Measurements from ENCODE around the gene AUTS2. TPM values are rescaled to one million over a fixed set of nuclear protein-coding genes. Genes with fewer than 3 reads are reported as not detected.

Gene AUTS2
- total RNA-seq, 1 experiment from 2014 or later = 42.1 TPM

DNA sequence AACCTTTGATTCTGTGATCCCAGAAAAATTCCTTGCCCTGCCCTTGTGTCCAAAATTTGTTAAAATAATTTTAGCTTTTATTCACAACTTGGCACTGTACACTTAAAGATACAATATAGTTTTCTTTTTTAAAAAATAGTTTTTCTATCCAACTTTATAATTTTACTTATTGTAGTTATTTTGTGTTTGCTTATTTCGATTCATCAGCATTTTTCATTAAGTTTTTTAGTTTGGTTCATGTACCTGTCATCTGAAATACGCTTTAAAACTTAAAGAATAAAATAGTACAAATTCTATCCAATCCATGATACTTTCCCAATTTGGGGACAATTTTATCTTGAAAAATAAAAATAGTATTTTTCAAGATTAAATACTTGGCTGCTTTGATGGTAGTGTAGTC is 514.8 kb downstream of the AUTS2 start:
- DNase-seq (ENCODE audit: low spot score) = no peak
- TF ChIP-seq, protein P1, sequence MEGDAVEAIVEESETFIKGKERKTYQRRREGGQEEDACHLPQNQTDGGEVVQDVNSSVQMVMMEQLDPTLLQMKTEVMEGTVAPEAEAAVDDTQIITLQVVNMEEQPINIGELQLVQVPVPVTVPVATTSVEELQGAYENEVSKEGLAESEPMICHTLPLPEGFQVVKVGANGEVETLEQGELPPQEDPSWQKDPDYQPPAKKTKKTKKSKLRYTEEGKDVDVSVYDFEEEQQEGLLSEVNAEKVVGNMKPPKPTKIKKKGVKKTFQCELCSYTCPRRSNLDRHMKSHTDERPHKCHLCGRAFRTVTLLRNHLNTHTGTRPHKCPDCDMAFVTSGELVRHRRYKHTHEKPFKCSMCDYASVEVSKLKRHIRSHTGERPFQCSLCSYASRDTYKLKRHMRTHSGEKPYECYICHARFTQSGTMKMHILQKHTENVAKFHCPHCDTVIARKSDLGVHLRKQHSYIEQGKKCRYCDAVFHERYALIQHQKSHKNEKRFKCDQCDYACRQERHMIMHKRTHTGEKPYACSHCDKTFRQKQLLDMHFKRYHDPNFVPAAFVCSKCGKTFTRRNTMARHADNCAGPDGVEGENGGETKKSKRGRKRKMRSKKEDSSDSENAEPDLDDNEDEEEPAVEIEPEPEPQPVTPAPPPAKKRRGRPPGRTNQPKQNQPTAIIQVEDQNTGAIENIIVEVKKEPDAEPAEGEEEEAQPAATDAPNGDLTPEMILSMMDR (conservative IDR thresholded peaks at IDR 0.05; ENCODE audit: low read depth, low read length) = no peak
- no peak for TF ChIP-seq EZH2 (IDR thresholded peaks at IDR 0.05; ENCODE audit: borderline replicate concordance, low read depth, low read length, poor library complexity, severe bottlenecking)
- intact Hi-C loops (cut with micrococcal nuclease; ENCODE audit: unreplicated experiment) = no loop called here
- H3K27me3 ChIP-seq (replicated peaks; ENCODE audit: insufficient read depth, low read depth, low read length, poor library complexity) = peaks cover 18% of the 10 kb centered on the region
- no TSS peak for BruUV-seq (replicated peaks)
- no peaks in the 10 kb centered on the region for H3K9me3 ChIP-seq (ENCODE audit: low read depth, low read length, poor library complexity, severe bottlenecking)
- no peaks in the 10 kb centered on the region for H3K36me3 ChIP-seq (ENCODE audit: insufficient read depth, low read length, poor library complexity, severe bottlenecking)
- POLR2A ChIA-PET (ENCODE audit: low non-redundant PET) = no interaction called here
- no peak overlapping the region for H3K27ac ChIP-seq (ENCODE audit: low read depth, low read length, poor library complexity, severe bottlenecking)
- CTCF ChIA-PET = no interaction called here
- H3K4me3 ChIP-seq (ENCODE audit: low read depth, low read length, poor library complexity, severe bottlenecking) = no peak overlapping the region
- H3K4me1 ChIP-seq (ENCODE audit: insufficient read depth, low read length, poor library complexity, severe bottlenecking) = no peaks in the 10 kb centered on the region

DNA sequence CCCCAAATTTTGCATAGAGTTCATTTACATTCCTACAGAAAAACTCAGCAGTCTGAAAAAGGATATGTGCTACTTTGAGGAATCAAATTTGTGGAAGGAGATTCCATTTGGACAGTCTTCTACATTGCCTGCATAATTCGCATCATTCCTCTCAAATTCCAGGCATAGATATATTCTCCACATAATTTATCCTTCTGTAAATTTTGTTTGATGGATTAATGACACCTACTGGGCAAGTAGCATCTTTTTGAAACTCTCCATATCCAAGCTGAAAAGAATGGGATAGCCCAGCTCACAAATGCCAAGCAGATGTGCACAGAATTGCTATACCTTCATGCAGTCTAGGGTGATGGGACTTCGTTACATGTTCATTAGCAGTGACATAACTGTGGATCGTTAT is 515.3 kb downstream of the AUTS2 start:
- CTCF ChIA-PET = no interaction called here
- H3K27me3 ChIP-seq (replicated peaks; ENCODE audit: insufficient read depth, low read depth, low read length, poor library complexity) = peaks cover 18% of the 10 kb centered on the region
- H3K27ac ChIP-seq (ENCODE audit: low read depth, low read length, poor library complexity, severe bottlenecking) = no peak overlapping the region
- H3K9me3 ChIP-seq (ENCODE audit: low read depth, low read length, poor library complexity, severe bottlenecking) = no peaks in the 10 kb centered on the region
- BruUV-seq (replicated peaks) = no TSS peak
- no peaks in the 10 kb centered on the region for H3K4me1 ChIP-seq (ENCODE audit: insufficient read depth, low read length, poor library complexity, severe bottlenecking)
- no peak overlapping the region for H3K4me3 ChIP-seq (ENCODE audit: low read depth, low read length, poor library complexity, severe bottlenecking)
- no peak for DNase-seq (ENCODE audit: low spot score)
- POLR2A ChIA-PET (ENCODE audit: low non-redundant PET) = no interaction called here
- intact Hi-C loops (cut with micrococcal nuclease; ENCODE audit: unreplicated experiment) = no loop called here
- TF ChIP-seq EZH2 (IDR thresholded peaks at IDR 0.05; ENCODE audit: borderline replicate concordance, low read depth, low read length, poor library complexity, severe bottlenecking) = no peak
- TF ChIP-seq, protein P1 (conservative IDR thresholded peaks at IDR 0.05; ENCODE audit: low read depth, low read length) = no peak
- no peaks in the 10 kb centered on the region for H3K36me3 ChIP-seq (ENCODE audit: insufficient read depth, low read length, poor library complexity, severe bottlenecking)

- BruUV-seq (replicated peaks) = no TSS peak
- Histone ChIP-seq H3K27ac (ENCODE audit: low read depth, low read length, poor library complexity, severe bottlenecking) (no peak overlapping the region), H3K4me1 (ENCODE audit: insufficient read depth, low read length, poor library complexity, severe bottlenecking) (no peaks in the 10 kb centered on the region), H3K4me3 (ENCODE audit: low read depth, low read length, poor library complexity, severe bottlenecking) (no peak overlapping the region), H3K36me3 (ENCODE audit: insufficient read depth, low read length, poor library complexity, severe bottlenecking) (no peaks in the 10 kb centered on the region), H3K27me3 (replicated peaks; ENCODE audit: insufficient read depth, low read depth, low read length, poor library complexity) (peaks cover 18% of the 10 kb centered on the region), H3K9me3 (ENCODE audit: low read depth, low read length, poor library complexity, severe bottlenecking) (no peaks in the 10 kb centered on the region)
- TF ChIP-seq, protein P1 (conservative IDR thresholded peaks at IDR 0.05; ENCODE audit: low read depth, low read length) = no peak
- TF ChIP-seq EZH2 (IDR thresholded peaks at IDR 0.05; ENCODE audit: borderline replicate concordance, low read depth, low read length, poor library complexity, severe bottlenecking) = no peak
- CTCF ChIA-PET = no interaction called here
- intact Hi-C loops (cut with micrococcal nuclease; ENCODE audit: unreplicated experiment) = no loop called here
- no peak for DNase-seq (ENCODE audit: low spot score)
- POLR2A ChIA-PET (ENCODE audit: low non-redundant PET) = no interaction called here
These were observed 516.5 kb downstream of the AUTS2 start for GRCh38 chr7:70114806-70115205.

Data from A673 (cell line).